ENCODE results near the gene MYO1B. TPM values are rescaled to one million over a fixed set of nuclear protein-coding genes. Genes with fewer than 3 reads are reported as not detected.

MYO1B gene
- total RNA-seq, 1 experiment from 2014 or later: 43.2 TPM

DNA sequence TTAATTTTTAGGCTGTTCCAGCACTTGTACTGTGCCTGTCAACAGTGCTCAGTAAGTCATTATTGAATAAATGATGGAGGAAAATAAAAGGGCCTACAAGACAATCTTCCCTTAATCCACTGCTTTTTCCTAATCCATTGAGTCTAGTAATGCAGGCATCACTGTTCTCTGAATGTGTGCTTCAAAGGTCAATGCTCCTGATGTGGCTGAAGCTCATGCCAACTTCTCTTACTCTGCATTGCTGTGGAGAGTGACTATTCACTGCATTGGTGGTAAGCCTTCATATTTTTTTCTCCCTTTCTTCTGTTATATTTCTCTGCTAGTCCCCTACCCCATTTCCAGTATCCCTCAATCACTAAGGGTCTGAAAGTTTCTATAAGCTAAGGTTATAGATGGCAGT, 31.9 kb upstream of the MYO1B start:
- Histone ChIP-seq H3K9ac (ENCODE audit: extremely low read depth, insufficient read length, low read length) (no peak overlapping the region), H3T11ph (ENCODE audit: low read length) (no peak overlapping the region), H3K27ac (ENCODE audit: insufficient read length, low read depth, low read length) (no peak overlapping the region), H2BK15ac (ENCODE audit: low read depth, low read length) (no peak overlapping the region), H2AFZ (ENCODE audit: low read length) (no peak overlapping the region), H4K91ac (ENCODE audit: insufficient read length, low read depth, low read length) (no peak overlapping the region), H2BK120ac (ENCODE audit: low read depth, low read length, poor library complexity, severe bottlenecking) (no peak overlapping the region), H3K79me1 (ENCODE audit: insufficient read depth, low read depth, low read length, poor library complexity, severe bottlenecking) (no peaks in the 10 kb centered on the region), H3K9me3 (ENCODE audit: control insufficient read depth, low read depth, low read length) (no peaks in the 10 kb centered on the region), H3K23me2 (ENCODE audit: insufficient read length, low read depth, low read length, poor library complexity, severe bottlenecking) (no peaks in the 10 kb centered on the region), H4K8ac (replicated peaks; ENCODE audit: insufficient read length, low read depth, low read length) (no peak overlapping the region), H3K56ac (ENCODE audit: insufficient read length, low read depth, low read length) (no peak overlapping the region), H2BK12ac (ENCODE audit: insufficient read length, low read depth, low read length) (no peak overlapping the region), H3K79me2 (ENCODE audit: insufficient read depth, low read length) (no peaks in the 10 kb centered on the region), H4K5ac (ENCODE audit: insufficient read length, low read depth, low read length) (no peak overlapping the region), H3K18ac (ENCODE audit: insufficient read length, low read depth, low read length) (no peak overlapping the region), H3K4me1 (ENCODE audit: insufficient read depth, low read length) (no peaks in the 10 kb centered on the region), H3K23ac (ENCODE audit: insufficient read length, low read depth, low read length) (no peak overlapping the region), H3K14ac (ENCODE audit: insufficient read depth, low read length) (no peak overlapping the region), H3K4ac (ENCODE audit: low read depth, low read length) (no peak overlapping the region), H4K20me1 (ENCODE audit: control insufficient read depth, insufficient read depth, insufficient read length) (no peaks in the 10 kb centered on the region), H2BK5ac (ENCODE audit: insufficient read length, low read length) (no peak overlapping the region), H3K4me2 (ENCODE audit: insufficient read depth, insufficient read length, low read length) (no peak overlapping the region), H2AK5ac (ENCODE audit: insufficient read length, low read length) (no peak overlapping the region), H3K27me3 (ENCODE audit: insufficient read depth, low read length) (no peaks in the 10 kb centered on the region), H2BK20ac (ENCODE audit: low read depth, low read length, poor library complexity, severe bottlenecking) (no peak overlapping the region)
- Mint-ChIP-seq H3K4me3 (no peak overlapping the region), H3K9me3 (peaks cover 0 to 8% of the 10 kb centered on the region in 2 experiments; a peak in 3 of 5 replicates), H3K36me3 (ENCODE audit: insufficient read depth in 1 of 3, low read depth in 3 of 3) (peaks cover 0 to 4% (median 0%) of the 10 kb centered on the region in 3 experiments; a peak in 2 of 7 replicates), H3K4me1 (peaks cover 9 to 10% of the 10 kb centered on the region in 2 experiments), H3K27me3 (ENCODE audit: low read depth) (no peaks in the 10 kb centered on the region), H3K27ac (no peak overlapping the region)
- no peak for DNase-seq
- TF ChIP-seq, protein P1, sequence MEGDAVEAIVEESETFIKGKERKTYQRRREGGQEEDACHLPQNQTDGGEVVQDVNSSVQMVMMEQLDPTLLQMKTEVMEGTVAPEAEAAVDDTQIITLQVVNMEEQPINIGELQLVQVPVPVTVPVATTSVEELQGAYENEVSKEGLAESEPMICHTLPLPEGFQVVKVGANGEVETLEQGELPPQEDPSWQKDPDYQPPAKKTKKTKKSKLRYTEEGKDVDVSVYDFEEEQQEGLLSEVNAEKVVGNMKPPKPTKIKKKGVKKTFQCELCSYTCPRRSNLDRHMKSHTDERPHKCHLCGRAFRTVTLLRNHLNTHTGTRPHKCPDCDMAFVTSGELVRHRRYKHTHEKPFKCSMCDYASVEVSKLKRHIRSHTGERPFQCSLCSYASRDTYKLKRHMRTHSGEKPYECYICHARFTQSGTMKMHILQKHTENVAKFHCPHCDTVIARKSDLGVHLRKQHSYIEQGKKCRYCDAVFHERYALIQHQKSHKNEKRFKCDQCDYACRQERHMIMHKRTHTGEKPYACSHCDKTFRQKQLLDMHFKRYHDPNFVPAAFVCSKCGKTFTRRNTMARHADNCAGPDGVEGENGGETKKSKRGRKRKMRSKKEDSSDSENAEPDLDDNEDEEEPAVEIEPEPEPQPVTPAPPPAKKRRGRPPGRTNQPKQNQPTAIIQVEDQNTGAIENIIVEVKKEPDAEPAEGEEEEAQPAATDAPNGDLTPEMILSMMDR (conservative IDR thresholded peaks at IDR 0.05): no peak

Data from H9 (cell line).